Parietal lobe (tissue), 2 donors: ENCODE results near the gene ADD3. TPM values are rescaled to one million over a fixed set of nuclear protein-coding genes. Genes with fewer than 3 reads are reported as not detected.

Experiments
- small RNA-seq: library from RNA; depleted of rRNA; stranded (forward); fragments of <200 nt; gene quantifications from one replicate; pipeline ENCODE3, GENCODE V24; 2014; ENCODE audit warnings: low replicate concordance
- total RNA-seq: library from RNA; depleted of rRNA; stranded (reverse); fragments of >200 nt; gene quantifications from one replicate; pipeline ENCODE4 v1.2.3, GENCODE V29; 2014

ADD3 gene
- 118 TPM for total RNA-seq

DNA sequence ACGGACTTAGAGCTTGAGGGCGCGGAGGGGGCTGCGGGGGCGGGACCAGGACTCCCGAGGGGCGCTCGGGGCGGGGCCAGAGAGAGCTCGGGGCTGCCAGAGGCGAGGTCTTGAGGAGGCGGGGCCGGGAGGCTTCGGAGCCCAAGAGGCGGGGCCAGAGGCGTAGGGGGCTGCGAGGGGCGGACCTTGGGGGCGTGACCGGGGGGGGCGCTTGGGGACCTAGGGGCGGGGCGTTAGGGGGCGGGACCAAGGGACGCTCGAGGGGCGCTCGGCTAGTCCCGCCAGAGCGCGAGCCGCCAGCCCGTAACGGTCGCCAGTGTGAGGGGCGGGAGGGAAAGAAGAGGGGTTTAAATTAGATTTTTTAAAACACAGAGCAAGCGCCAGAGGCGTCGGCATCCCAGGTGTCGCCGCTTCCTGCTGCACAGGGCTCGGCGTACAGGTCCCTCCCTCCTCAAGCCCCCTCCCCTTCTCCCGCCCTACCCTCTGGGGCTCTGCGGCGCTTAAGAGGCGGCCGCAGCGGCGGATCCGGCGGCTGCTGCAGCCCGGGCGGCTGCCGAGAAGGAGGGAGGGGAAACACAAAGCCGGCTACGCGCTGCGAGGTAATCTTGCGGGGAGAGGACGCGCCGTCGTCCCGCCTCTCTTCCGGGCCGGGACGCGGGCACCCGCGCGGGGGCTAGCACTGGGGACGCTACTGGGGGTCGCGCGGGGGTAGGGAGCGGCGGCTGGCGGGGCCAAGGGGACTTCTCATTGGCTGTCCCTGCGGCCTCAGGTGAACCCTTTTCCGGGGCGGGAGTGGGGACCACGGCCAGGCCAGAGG is at the start of gene ADD3:
ADD3 (plus strand) TSS at position 284 of the 817 bp plus-strand sequence. CDS start 92,670 bp downstream, outside the sequence.

Small RNA genes lying within 50 kb of the gene (small RNA-seq; reads per million reads assigned to genes)
- not detected for gene SNRPGP12

Other genes starting within 250 kb of the ADD3 start
- gene XPNPEP1, start 84.5 kb upstream of the ADD3 start, total RNA-seq, result 108 TPM
- 57.0 TPM for gene MXI1, start 199.6 kb downstream of the ADD3 start, total RNA-seq